Tibial nerve (tissue), 3 donors: ENCODE results near the gene NXPH1.

Experiments
- CTCF ChIP-seq, 5 experiments: fragments of 200-600 bp in 3 of 5; fragments of 450-650 bp in 2 of 5; sonication (generic) in 3 of 5; IDR thresholded peaks; one replicate each; pipeline ENCODE4 v1.5.1; 2016 to 2019; ENCODE audit warnings: antibody characterized with exemption in 5 of 5, mild to moderate bottlenecking in 3 of 5, moderate library complexity in 2 of 5
- POLR2A ChIP-seq, 2 donors: fragments of 450-650 bp; IDR thresholded peaks; one replicate each; pipeline ENCODE4 v1.6.1; 2017; ENCODE audit warnings: antibody characterized with exemption in 2 of 2, mild to moderate bottlenecking in 2 of 2, moderate library complexity in 2 of 2

- TF ChIP-seq CTCF (IDR thresholded peaks at IDR 0.05) (no peak), POLR2A (IDR thresholded peaks at IDR 0.05) (no peak)
These were observed 45.7 kb upstream of the NXPH1 start for GRCh38 chr7:8387551-8388256.
